ENCODE data around the gene ZC3H10.

DNA sequence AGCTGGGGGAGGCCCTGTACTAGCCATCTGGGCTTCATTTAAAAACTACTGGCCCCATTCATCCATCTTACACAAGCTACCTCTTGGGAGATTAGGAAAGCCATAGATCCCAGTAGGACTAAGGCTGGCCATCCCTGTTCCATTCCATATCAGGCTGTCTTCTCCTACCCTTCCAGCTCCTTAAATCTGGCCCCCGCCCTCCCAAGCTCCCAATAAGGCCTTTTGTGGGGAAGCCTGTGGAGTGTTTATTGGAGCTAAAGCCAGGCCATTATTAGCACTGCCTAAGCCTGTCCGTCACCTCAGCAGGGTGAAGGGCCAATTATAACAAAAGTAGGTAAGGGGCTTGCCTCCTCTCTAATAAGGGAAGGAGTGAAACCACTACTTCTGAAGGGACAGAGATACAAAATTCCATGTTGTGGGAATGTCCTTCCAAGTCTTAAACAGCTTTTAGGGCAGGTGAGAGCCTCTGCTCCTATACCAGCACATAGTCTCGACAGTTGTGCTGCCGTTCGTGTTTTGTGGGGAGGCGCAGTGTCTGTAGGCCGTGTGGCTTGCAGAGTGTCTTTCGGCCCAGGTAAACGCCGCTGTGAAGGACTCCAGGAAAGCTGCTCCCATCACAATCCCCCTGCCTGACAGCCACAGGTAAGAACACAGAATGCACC lies 43.8 kb downstream of the ZC3H10 start:
- TF ChIP-seq, protein P1, sequence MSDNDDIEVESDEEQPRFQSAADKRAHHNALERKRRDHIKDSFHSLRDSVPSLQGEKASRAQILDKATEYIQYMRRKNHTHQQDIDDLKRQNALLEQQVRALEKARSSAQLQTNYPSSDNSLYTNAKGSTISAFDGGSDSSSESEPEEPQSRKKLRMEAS (IDR thresholded peaks at IDR 0.05): no peak
- TF ChIP-seq, protein P2, sequence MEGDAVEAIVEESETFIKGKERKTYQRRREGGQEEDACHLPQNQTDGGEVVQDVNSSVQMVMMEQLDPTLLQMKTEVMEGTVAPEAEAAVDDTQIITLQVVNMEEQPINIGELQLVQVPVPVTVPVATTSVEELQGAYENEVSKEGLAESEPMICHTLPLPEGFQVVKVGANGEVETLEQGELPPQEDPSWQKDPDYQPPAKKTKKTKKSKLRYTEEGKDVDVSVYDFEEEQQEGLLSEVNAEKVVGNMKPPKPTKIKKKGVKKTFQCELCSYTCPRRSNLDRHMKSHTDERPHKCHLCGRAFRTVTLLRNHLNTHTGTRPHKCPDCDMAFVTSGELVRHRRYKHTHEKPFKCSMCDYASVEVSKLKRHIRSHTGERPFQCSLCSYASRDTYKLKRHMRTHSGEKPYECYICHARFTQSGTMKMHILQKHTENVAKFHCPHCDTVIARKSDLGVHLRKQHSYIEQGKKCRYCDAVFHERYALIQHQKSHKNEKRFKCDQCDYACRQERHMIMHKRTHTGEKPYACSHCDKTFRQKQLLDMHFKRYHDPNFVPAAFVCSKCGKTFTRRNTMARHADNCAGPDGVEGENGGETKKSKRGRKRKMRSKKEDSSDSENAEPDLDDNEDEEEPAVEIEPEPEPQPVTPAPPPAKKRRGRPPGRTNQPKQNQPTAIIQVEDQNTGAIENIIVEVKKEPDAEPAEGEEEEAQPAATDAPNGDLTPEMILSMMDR (IDR thresholded peaks at IDR 0.05 in 2 of 3, conservative IDR thresholded peaks at IDR 0.05 in 1 of 3; ENCODE audit: borderline replicate concordance in 1 of 3, insufficient read depth in 1 of 3, low read depth in 2 of 3, low read length in 2 of 3): no peak
- TF ChIP-seq RAD21 (IDR thresholded peaks at IDR 0.05; ENCODE audit: low read depth): no peak
- no peak for TF ChIP-seq YY1 (IDR thresholded peaks at IDR 0.05; ENCODE audit: extremely low read depth, insufficient replicate concordance, low read depth, low read length)
- TF ChIP-seq EZH2 (IDR thresholded peaks at IDR 0.05): no peak
- TF ChIP-seq SRF (IDR thresholded peaks at IDR 0.05; ENCODE audit: low read depth): no peak
- TF ChIP-seq SIN3A (IDR thresholded peaks at IDR 0.05; ENCODE audit: low read depth): no peak
- TF ChIP-seq JUND (IDR thresholded peaks at IDR 0.05): no peak
